SU-DHL-6 (cell line): ENCODE results near the gene WDR11.

Source experiments
- EZH2phosphoT487 ChIP-seq: fragments of 200-600 bp; sonication (generic), shearing (Covaris generic); conservative IDR thresholded peaks from 2 replicates; pipeline ENCODE4 v1.6.1; 2018; ENCODE audit warnings: mild to moderate bottlenecking, antibody characterized with exemption, low read length, moderate library complexity, mixed read lengths
- TF ChIP-seq, protein P1 (sequence below): fragments of 200-600 bp; sonication (generic); IDR thresholded peaks from one replicate; pipeline ENCODE4 v1.5.1; 2017; ENCODE audit warnings: antibody characterized with exemption, mild to moderate bottlenecking, low read length, moderate library complexity; ENCODE audit not compliant: insufficient read depth, poor library complexity, severe bottlenecking

GRCh38 chr10:120873741-120874140 is 22.6 kb downstream of the WDR11 start:
- TF ChIP-seq, protein P1, sequence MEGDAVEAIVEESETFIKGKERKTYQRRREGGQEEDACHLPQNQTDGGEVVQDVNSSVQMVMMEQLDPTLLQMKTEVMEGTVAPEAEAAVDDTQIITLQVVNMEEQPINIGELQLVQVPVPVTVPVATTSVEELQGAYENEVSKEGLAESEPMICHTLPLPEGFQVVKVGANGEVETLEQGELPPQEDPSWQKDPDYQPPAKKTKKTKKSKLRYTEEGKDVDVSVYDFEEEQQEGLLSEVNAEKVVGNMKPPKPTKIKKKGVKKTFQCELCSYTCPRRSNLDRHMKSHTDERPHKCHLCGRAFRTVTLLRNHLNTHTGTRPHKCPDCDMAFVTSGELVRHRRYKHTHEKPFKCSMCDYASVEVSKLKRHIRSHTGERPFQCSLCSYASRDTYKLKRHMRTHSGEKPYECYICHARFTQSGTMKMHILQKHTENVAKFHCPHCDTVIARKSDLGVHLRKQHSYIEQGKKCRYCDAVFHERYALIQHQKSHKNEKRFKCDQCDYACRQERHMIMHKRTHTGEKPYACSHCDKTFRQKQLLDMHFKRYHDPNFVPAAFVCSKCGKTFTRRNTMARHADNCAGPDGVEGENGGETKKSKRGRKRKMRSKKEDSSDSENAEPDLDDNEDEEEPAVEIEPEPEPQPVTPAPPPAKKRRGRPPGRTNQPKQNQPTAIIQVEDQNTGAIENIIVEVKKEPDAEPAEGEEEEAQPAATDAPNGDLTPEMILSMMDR = no peak
- TF ChIP-seq EZH2phosphoT487 = no peak
